ENCODE data around the gene KLK1. TPM values are rescaled to one million over a fixed set of nuclear protein-coding genes. Genes with fewer than 3 reads are reported as not detected.

Gene KLK1
- total RNA-seq, 1 donor from 2014 or later = not detected

- Mint-ChIP-seq H3K4me3 (ENCODE audit: unreplicated experiment) (no peak overlapping the region), H3K27ac (ENCODE audit: unreplicated experiment) (no peak overlapping the region), H3K9me3 (ENCODE audit: low read depth) (peaks cover 14% of the 10 kb centered on the region)
Measured at GRCh38 chr19:50842130-50842529, 18.5 kb upstream of the KLK1 start.

GRCh38 chr19:50839712-50840655, 16.4 kb upstream of the KLK1 start:
- H3K36me3 Mint-ChIP-seq (ENCODE audit: low read depth) = peaks cover 2% of the 10 kb centered on the region
- H3K27ac Mint-ChIP-seq (ENCODE audit: unreplicated experiment) = no peak overlapping the region
- H3K9me3 Mint-ChIP-seq (ENCODE audit: low read depth) = peaks cover 14% of the 10 kb centered on the region
- DNase-seq (ENCODE audit: low spot score) = no peak
- H3K27me3 Mint-ChIP-seq (ENCODE audit: low read depth) = peaks cover 22% of the 10 kb centered on the region
- no peak overlapping the region for H3K4me3 Mint-ChIP-seq (ENCODE audit: unreplicated experiment)
- TF ChIP-seq CTCF (IDR thresholded peaks at IDR 0.05) = no peak
- H3K4me1 Mint-ChIP-seq (ENCODE audit: low read depth) = peaks cover 13% of the 10 kb centered on the region

More at GRCh38 chr19:50842130-50842529, 18.5 kb upstream of the KLK1 start:
- Mint-ChIP-seq H3K36me3 (ENCODE audit: low read depth) (peaks cover 2% of the 10 kb centered on the region), H3K27me3 (ENCODE audit: low read depth) (peaks cover 26% of the 10 kb centered on the region), H3K4me1 (ENCODE audit: low read depth) (peaks cover under 1% of the 10 kb centered on the region)
- no peak for TF ChIP-seq CTCF (IDR thresholded peaks at IDR 0.05)
- DNase-seq (ENCODE audit: low spot score) = no peak

GRCh38 chr19:50838239-50838638, 14.7 kb upstream of the KLK1 start:
- Mint-ChIP-seq H3K27me3 (ENCODE audit: low read depth) (peaks cover 12% of the 10 kb centered on the region), H3K4me1 (ENCODE audit: low read depth) (peaks cover 13% of the 10 kb centered on the region)

GRCh38 chr19:50837300-50837699, 13.7 kb upstream of the KLK1 start:
- Mint-ChIP-seq H3K9me3 (ENCODE audit: low read depth) (peaks cover 3% of the 10 kb centered on the region), H3K4me1 (ENCODE audit: low read depth) (peaks cover 13% of the 10 kb centered on the region), H3K36me3 (ENCODE audit: low read depth) (no peaks in the 10 kb centered on the region), H3K27me3 (ENCODE audit: low read depth) (peaks cover 12% of the 10 kb centered on the region), H3K27ac (ENCODE audit: unreplicated experiment) (no peak overlapping the region), H3K4me3 (ENCODE audit: unreplicated experiment) (no peak overlapping the region)
- no peak for TF ChIP-seq CTCF (IDR thresholded peaks at IDR 0.05)
- peak; percentile 48 for DNase-seq (ENCODE audit: low spot score)

More at GRCh38 chr19:50838239-50838638, 14.7 kb upstream of the KLK1 start:
- H3K27ac Mint-ChIP-seq (ENCODE audit: unreplicated experiment) = no peak overlapping the region
- peak; percentile 10 for DNase-seq (ENCODE audit: low spot score)
- H3K36me3 Mint-ChIP-seq (ENCODE audit: low read depth) = peaks cover under 1% of the 10 kb centered on the region
- peak; percentile 42 for TF ChIP-seq CTCF (IDR thresholded peaks at IDR 0.05)
- H3K4me3 Mint-ChIP-seq (ENCODE audit: unreplicated experiment) = no peak overlapping the region
- H3K9me3 Mint-ChIP-seq (ENCODE audit: low read depth) = peaks cover 8% of the 10 kb centered on the region

- peak overlapping the region; percentile 74 for H3K4me3 Mint-ChIP-seq (ENCODE audit: unreplicated experiment)
- peaks cover 11% of the 10 kb centered on the region for H3K27me3 Mint-ChIP-seq (ENCODE audit: low read depth)
- TF ChIP-seq CTCF (IDR thresholded peaks at IDR 0.05) = no peak
- no peaks in the 10 kb centered on the region for H3K36me3 Mint-ChIP-seq (ENCODE audit: low read depth)
- no peak overlapping the region for H3K27ac Mint-ChIP-seq (ENCODE audit: unreplicated experiment)
- H3K9me3 Mint-ChIP-seq (ENCODE audit: low read depth) = no peaks in the 10 kb centered on the region
- peak; percentile 75 for DNase-seq (ENCODE audit: low spot score)
- peaks cover 13% of the 10 kb centered on the region for H3K4me1 Mint-ChIP-seq (ENCODE audit: low read depth)
Measured at GRCh38 chr19:50836543-50837195, 13.1 kb upstream of the KLK1 start.
